Uterus (tissue), 4 donors: ENCODE measurements around the gene TNFSF12. TPM values are rescaled to one million over a fixed set of nuclear protein-coding genes. Genes with fewer than 3 reads are reported as not detected.
A peak's percentile ranks its signal among the peaks of the same experiment; 100 is the strongest.

Experiments
- DNase-seq, 2 donors: peaks; one replicate each; pipeline ENCODE4 v3.0.0-alpha.2; 2019 to 2020
- H3K27ac ChIP-seq, 2 donors: fragments of 200-600 bp; sonication (generic); 1 replicate in 1 of 2; 2 replicates in 1 of 2; pipeline ENCODE4 v1.5.1; 2016 to 2018
- H3K27me3 ChIP-seq, 2 donors: fragments of 200-600 bp; sonication (generic); one replicate each; pipeline ENCODE4 v1.5.1; 2018 to 2019; ENCODE audit warnings: control low read depth in 1 of 2
- H3K36me3 ChIP-seq, 2 donors: fragments of 200-600 bp; sonication (generic); one replicate each; pipeline ENCODE4 v1.5.1; 2019; ENCODE audit warnings: control low read depth in 1 of 2
- H3K4me1 ChIP-seq, 2 donors: fragments of 200-600 bp; sonication (generic); one replicate each; pipeline ENCODE4 v1.5.1; 2018 to 2019; ENCODE audit warnings: control low read depth in 1 of 2
- H3K4me3 ChIP-seq, 2 donors: fragments of 200-600 bp; sonication (generic); 1 replicate in 1 of 2; 2 replicates in 1 of 2; pipeline ENCODE4 v1.5.1; 2018 to 2019; ENCODE audit warnings: mild to moderate bottlenecking in 1 of 2
- H3K9me3 ChIP-seq, 2 donors: fragments of 200-600 bp; sonication (generic); one replicate each; pipeline ENCODE4 v1.5.1; 2019; ENCODE audit warnings: control low read depth in 1 of 2
- CTCF ChIP-seq, 4 experiments: fragments of 200-600 bp in 2 of 4; fragments of 450-650 bp in 2 of 4; sonication (generic) in 2 of 4; IDR thresholded peaks; one replicate each; pipeline ENCODE4 v1.5.1; 2016 to 2019; ENCODE audit warnings: antibody characterized with exemption in 4 of 4, mild to moderate bottlenecking in 2 of 4, moderate library complexity in 1 of 4
- POLR2A ChIP-seq, 2 donors: fragments of 450-650 bp; IDR thresholded peaks; one replicate each; pipeline ENCODE4 v1.6.1; 2016; ENCODE audit warnings: antibody characterized with exemption in 2 of 2, mild to moderate bottlenecking in 1 of 2, moderate library complexity in 1 of 2
- intact Hi-C: fragments of 100-400 bp; cut with DNase I; formaldehyde crosslinking; loops from one replicate; pipeline ENCODE4 v1.15.1; 2023; ENCODE audit warnings: low total_unique reads
- total RNA-seq, 4 donors: library from RNA; depleted of rRNA in 3 of 4; stranded (reverse); fragments of >200 nt in 3 of 4; gene quantifications; one replicate each; pipeline versions ENCODE4 v1.1.0 to v1.2.4, GENCODE V29; 2014 to 2023
- donor health status: DM: yes; HTN: yes; CAD: no.

TNFSF12 gene
- total RNA-seq, 4 donors from 2014 or later: 15.3 to 63.1 (median 33.7) TPM

GRCh38 chr17:7553356-7553755 is 4.5 kb downstream of the TNFSF12 start:
- intact Hi-C loops: no loop called here
- Histone ChIP-seq H3K27me3 (no peaks in the 10 kb centered on the region), H3K36me3 (no peaks in the 10 kb centered on the region), H3K4me1 (peaks cover 9 to 19% of the 10 kb centered on the region in 2 donors), H3K4me3 (no peak overlapping the region), H3K9me3 (no peaks in the 10 kb centered on the region), H3K27ac (no peak overlapping the region)
- no peak for DNase-seq
- TF ChIP-seq POLR2A (IDR thresholded peaks at IDR 0.05) (no peak), CTCF (IDR thresholded peaks at IDR 0.05) (no peak)

GRCh38 chr17:7555320-7555948 is 6.6 kb downstream of the TNFSF12 start:
- no peak for DNase-seq
- Histone ChIP-seq H3K36me3 (no peaks in the 10 kb centered on the region), H3K27me3 (no peaks in the 10 kb centered on the region), H3K4me1 (peaks cover 20 to 33% of the 10 kb centered on the region in 2 donors), H3K9me3 (no peaks in the 10 kb centered on the region), H3K27ac (no peak overlapping the region), H3K4me3 (no peak overlapping the region)
- TF ChIP-seq CTCF (IDR thresholded peaks at IDR 0.05) (no peak), POLR2A (IDR thresholded peaks at IDR 0.05) (no peak)
- intact Hi-C loops: no loop called here

DNA sequence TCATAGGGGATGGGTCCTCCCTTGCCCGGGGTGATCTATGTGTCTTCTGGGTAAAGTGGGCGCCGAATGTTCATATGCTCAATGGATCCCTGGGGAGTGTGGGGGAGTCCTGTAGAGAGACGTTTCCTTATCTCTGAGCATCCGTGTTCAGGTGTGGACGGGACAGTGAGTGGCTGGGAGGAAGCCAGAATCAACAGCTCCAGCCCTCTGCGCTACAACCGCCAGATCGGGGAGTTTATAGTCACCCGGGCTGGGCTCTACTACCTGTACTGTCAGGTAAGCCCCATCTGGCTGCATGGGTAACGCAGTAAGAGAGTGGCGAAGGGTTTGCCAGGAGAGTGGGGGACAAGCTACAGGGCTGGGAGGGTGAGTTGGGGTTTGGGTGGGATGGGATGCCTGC is 7.8 kb downstream of the TNFSF12 start:
- H3K4me1 ChIP-seq: peaks cover 24 to 34% of the 10 kb centered on the region in 2 donors
- TF ChIP-seq POLR2A (IDR thresholded peaks at IDR 0.05) (no peak), CTCF (IDR thresholded peaks at IDR 0.05) (no peak)
- H3K27ac ChIP-seq: peak overlapping the region; percentile 92 to 98
- no peak for DNase-seq
- no peaks in the 10 kb centered on the region for H3K9me3 ChIP-seq
- intact Hi-C loops: no loop called here
- H3K36me3 ChIP-seq: no peaks in the 10 kb centered on the region
- H3K27me3 ChIP-seq: no peaks in the 10 kb centered on the region
- H3K4me3 ChIP-seq: no peak overlapping the region

GRCh38 chr17:7557147-7557764 is 8.4 kb downstream of the TNFSF12 start:
- H3K4me1 ChIP-seq: peaks cover 24 to 34% of the 10 kb centered on the region in 2 donors
- H3K9me3 ChIP-seq: no peaks in the 10 kb centered on the region
- DNase-seq: no peak
- no peak overlapping the region for H3K4me3 ChIP-seq
- no peaks in the 10 kb centered on the region for H3K27me3 ChIP-seq
- no peaks in the 10 kb centered on the region for H3K36me3 ChIP-seq
- TF ChIP-seq POLR2A (IDR thresholded peaks at IDR 0.05) (no peak), CTCF (IDR thresholded peaks at IDR 0.05) (no peak)
- intact Hi-C loops: no loop called here
- peak overlapping the region; percentile 92 to 98 for H3K27ac ChIP-seq

GRCh38 chr17:7557775-7558543 is 9.1 kb downstream of the TNFSF12 start:
- Histone ChIP-seq H3K4me3 (peak overlapping the region; percentile 12 to 24), H3K27ac (peak overlapping the region; percentile 92 to 98), H3K9me3 (no peaks in the 10 kb centered on the region), H3K36me3 (no peaks in the 10 kb centered on the region), H3K4me1 (peaks cover 26 to 40% of the 10 kb centered on the region in 2 donors), H3K27me3 (no peaks in the 10 kb centered on the region)
- peak; percentile 84 to 86 for DNase-seq
- TF ChIP-seq POLR2A (IDR thresholded peaks at IDR 0.05): peak; percentile 69 to 76
- TF ChIP-seq CTCF (IDR thresholded peaks at IDR 0.05): no peak
- intact Hi-C loops: no loop called here
